NCI-H82 treated with DMSO at 0.1 percent for 48 hours (cell line): ENCODE data around the gene CACNA2D2.

Source experiments
- DNase-seq: peaks from one replicate; lab custom pipeline; 2025; ENCODE audit not compliant: unreplicated experiment; lab: John Stamatoyannopoulos, UW

Gene CACNA2D2

DNA sequence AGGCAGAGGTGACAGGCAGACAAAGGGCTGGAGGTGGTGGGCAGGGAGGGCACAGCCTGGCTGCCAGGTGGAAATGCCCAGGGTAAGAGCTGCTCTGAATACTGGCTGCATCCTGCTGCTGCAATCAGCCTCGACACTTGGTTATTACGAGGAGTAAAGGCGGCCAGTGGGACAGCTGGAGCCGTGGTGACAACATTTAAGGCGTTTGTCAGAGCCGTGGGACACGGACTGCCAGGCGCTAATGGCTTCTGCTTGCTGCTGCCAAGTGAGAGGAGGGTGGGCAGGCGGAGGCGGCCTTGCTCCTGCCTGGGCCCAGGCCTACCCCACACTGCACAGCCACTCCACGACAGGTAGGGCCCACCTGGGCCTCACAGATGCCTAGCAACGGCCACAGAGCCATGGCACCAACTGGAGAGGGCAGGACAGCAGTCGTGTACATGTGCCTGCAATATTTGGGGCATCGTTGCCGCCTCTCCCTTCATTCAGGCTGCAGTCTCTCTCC lies 94.9 kb downstream of the CACNA2D2 start:
- no peak for DNase-seq

DNA sequence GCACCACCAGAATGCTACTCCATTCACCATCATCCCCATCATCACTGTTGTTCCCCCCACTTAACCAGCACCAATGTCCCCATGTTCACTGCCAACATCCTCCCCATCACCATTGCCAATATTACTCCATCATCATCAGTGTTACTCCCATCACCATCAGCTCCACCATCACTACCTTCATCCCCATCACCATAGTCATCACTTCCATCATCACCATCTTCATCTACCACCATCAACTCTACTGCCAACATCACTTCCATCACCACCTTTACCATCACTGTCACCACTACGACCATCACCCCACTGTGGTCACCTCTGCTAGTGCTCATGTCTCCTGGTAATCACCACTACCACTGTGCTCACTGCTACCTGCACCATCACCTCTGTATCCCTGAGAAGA lies 96.9 kb downstream of the CACNA2D2 start:
- no peak for DNase-seq

DNA sequence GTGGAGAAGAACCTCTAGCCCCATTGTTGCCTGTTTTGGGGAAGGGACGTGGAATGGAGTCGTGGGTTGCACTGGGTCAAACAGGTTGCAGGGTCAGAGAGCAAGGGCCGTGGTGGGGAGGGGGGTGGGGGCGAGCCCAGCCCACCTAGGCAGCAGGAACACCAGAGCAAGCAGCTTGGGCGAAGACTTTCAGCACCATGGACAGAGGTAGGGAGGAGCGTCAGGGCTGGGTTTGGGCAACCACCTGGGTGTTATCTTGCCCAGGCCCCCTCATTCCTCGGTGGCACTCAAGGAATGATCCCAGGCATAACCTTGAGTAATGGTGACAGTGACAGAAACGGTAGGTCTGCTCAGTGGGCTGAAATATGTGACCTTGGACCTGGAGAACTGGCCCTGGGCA lies 98.2 kb downstream of the CACNA2D2 start:
- no peak for DNase-seq

DNA sequence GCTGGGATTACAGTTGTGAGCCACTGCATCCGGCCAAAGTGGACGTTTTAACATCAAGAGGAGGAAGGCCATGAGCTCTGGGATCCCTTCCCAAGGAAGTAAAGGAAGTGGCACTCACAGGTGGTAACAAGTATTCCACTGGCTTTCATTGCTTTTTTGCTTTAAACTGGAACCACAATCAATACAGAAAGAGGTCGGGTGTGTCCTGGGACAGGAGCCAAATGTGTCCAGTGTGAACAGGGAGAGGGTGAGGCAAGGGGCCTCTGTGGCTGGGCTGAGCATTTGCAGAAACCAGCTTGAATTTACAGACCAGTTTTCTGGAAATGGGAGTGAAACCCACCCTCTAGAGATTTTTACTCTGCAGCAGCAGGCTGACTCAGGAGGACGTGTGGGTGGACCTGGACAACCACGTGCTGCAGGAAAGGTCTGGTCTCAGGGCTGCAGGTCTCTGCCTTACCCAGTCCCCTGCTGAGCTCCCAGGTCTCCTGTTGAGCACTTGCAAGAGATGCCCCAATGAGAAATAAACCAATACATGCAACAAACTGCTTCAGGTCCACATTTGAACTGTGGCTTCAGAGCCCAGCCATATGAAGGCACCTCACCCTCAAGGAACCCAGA lies 101.3 kb downstream of the CACNA2D2 start:
- DNase-seq = no peak

DNA sequence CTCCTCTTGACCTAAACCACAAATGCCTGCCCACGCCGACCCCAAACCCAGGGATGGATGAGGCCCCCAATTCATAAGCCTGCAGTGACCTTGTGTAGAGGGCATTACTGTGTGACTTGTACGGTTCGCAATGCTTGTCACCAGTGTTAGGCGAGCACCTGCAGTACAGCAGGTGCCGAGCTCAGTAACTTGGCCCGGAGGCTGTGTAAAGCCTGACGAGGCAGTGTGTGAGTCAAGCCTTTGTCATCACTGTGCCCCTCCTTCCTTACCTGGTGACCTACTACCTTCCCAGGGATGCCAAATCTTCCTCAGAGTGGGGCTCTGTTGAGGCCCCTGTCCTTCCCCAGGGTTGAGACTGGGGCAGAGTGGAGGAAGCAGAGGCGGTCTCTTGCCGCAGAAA lies 106.9 kb downstream of the CACNA2D2 start:
- DNase-seq = no peak

DNA sequence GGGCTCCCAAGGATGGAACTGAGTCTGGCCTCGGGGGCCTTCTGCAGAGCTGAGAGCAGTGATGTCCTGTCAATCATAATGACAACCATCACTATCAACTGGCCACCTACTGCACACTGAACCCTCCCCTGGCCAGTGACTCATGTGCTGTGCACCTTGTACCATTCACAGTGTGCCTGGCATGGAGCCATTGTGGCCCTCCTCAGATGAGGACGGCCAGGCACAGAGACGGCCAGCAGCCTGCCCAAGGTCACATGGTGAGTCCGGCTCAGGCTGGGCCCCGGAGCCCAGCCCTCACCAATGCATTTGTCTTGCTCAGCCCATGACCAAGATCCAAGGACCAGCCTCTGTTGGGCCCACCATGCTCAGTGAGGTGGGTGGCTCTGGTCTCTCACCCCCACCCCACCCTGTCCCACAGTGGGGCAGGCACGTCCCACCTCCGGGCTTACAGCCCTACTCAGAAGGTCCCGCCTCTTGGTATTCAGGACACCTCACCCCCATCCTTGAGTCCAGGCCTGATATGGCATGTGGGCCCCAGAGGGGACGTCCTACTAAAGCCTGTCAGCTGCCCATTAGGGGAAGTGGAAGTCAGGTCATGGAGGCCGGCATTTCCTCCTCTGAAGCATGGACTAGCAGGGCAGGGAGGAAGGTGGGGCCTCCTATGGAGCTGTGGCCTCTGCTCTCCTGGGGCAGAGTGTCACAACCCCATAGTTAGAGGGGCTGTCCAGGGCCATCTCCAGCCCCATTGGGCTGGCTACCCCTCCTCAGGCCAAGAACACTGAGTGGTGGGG lies 108.2 kb downstream of the CACNA2D2 start:
- DNase-seq = no peak

DNA sequence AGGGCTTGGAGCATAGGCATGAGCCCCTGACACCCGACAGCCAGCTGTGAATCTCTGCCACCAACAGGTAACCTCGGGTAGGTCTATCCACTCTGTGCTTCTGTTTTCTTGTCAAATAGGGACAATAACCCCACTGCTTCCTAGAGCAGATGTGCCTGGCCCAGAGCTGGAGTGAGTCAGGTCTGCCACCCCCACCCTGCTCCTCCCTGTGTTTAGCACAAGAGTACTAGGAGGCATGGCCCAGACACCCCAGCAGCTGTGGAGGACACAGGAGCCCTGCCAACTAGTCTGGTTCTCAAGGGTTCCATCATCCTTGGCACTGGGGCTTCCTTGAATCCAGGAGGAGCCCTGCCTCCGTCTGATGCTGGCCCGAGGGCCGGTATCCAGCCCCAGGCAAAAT lies 110.4 kb downstream of the CACNA2D2 start:
- no peak for DNase-seq

DNA sequence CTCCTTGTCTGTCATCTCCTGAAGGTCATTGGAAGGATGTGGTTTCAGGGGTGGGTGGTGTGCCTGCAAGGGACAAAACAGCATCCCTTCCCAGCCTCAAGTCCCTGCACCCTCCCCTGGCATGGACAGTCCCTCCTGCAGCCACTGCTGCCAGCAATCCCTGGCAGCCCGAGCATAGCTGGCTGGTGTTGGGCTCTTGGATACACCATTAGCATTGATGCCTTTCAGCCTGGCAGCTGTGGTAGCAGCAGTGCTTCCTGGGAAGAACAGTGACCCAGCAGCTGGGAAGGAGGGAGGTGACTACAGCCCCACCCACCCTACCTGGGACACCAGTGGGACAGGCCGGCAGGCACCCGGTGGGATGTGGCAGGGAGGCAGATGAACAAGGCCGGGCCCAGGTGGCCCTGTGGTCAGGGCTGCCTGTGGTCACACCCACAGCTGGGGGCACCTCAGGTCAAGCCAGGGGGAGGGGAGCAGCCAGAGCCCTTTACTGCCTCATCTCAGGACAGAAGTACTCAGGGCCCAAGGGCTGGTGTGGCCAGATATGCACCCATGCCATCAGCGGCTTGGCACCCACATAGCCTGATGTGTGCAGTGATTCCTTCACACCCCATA lies 111.2 kb downstream of the CACNA2D2 start:
- no peak for DNase-seq

DNA sequence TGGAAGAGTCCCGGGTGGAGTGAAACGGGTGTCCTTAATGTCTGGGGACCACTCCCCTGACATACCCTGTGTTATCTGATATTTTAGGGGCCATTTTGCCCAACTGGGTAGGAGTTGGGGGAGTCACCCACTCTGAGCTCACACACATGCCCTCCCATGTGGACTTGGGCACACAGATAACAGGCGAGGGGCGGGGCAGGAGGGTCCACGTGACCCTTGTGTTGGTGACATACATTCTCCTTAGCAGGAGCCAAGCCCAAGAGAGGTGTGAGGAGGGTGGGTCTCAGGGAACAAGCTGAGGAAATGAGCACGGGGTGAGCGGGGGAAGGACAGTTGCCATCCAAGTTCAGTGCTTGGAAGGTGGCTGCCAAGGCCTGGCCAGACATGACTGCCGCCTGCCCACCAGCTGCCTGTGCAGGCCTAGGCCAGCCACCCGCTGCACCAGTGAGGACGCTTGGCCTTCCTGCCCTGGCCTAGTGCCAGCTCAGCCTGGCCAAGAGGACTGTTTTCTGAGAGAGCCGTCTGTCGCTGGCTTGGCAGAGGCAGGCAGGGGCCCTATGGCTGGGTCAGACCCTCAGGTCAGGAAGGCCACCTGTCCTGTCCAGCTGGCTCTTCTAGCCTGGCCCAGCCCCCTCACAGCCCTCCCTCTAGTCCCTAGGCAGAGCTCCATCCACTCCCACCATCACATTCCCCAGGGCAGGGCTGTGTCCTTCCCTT lies 112.8 kb downstream of the CACNA2D2 start:
- no peak for DNase-seq

DNA sequence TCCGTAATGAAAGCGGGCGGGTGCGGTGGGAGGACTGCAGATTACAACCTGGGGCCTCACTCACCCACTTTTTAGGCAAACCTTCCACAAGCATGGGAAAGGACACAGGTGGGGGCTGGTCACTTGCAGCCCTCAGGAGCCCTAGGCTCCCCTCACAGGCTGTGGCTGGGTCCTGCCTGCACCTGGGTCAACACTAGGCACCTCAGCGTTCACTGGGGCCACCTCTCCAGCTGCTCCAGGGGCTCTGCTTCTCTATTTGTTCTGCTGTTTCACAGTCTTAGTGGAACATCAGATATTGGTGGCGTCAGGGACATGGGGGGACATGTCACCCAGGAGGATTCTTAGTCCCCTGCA lies 114.0 kb downstream of the CACNA2D2 start:
- no peak for DNase-seq

DNA sequence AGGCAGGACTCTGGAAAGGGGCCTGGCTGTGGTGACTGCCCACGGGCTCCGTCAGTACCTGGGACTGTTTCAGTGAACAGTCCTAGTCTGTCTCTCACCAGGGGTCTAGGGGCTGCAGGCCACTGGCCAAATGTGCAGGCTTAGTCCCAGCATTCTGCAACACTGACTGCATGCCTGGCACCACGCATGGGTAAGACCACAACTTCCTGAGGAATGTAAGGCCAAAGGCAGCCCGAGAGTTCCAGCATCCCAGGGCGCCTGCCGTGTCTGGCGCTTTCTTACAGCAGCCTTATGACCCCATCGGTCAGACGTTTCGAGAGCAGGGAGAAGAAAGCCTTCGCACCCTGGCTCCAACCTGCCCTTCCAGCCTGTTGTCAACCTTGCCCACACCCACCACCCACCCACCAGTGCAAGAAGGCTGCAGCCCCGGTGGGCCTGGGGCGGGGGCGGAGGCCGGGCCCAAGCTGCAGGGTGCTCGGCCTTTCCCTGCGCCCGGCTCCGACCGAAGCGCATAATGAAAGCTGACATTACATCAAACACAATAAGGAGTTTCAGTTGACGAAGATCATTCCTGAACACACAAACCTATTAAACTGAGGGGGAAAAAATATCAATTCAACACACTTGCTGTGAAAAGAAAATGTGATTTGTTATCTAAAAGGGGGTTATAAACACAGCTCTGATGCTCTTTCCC lies 114.6 kb downstream of the CACNA2D2 start:
- DNase-seq = no peak

DNA sequence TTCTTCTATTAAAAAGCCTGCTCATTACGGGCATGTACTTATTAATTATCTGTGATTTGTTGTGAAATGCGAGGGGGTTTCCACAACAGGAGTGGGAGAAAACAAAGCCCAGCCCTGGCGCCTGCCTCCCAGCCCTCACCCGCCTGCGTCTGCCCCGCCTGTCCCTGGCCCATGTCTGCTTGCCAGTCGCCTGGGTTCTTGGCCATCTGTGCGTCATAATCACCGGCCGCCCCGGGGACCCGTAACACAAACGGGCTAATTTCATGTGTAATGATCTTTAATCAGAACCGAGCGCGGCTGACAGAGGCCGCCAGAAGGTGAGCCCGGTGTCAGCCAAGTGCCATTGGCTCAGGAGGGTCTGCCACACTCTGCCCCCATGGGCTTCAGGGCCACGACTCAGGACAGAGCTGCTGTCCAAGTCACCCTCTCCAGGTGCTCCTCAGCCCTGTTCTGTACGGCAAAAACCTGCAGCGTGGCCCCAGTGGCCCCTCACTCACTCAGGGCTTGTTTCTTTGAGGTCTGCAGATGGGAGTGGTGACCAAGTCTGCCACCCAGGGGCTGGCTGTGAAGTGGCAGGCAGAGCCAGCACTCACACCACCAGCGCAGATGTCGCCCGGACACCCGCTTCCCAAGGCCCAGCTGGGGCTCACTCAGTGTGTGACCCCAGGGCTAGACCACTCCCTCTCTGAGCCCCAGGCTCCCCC lies 115.3 kb downstream of the CACNA2D2 start:
- no peak for DNase-seq

DNA sequence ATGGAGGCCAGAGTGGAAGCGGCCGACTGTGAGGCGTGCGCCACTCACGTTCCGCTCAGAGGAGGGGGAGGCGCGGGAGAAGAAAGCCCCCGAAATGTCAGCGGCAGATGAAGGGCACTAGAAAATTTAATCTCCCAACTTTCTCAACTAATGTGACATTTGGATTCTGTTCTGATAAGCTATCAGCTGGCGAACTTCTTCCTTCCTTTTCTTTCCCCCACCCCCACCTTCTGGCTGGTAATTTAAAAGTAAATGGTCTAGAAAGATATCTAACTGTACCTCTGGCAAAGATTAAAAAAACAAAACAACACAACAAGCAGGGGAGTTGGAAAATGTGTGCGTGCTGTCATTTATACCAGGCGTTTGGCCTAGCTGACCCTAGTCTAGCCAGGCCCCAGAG lies 117.7 kb downstream of the CACNA2D2 start:
- DNase-seq = no peak

DNA sequence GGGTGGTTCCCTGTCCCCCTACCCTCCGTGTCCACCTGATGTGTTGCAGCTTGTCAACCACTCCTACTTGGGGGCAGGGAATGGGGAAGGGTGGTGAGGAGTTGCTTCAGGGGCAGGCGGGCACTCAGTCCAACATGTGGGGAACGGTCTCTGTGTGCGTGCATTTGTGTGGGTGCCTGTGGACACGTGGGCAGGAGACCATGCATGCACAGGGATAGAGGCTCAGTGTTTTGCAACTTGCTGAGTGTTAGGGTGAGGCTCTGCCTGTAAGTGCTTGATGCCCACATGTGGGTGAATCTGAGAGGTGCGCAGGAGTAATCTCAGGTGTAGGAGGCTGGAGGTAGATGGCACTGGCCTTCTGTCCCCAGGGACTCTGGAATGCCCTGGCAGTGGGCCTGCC lies 119.7 kb downstream of the CACNA2D2 start:
- no peak for DNase-seq

DNA sequence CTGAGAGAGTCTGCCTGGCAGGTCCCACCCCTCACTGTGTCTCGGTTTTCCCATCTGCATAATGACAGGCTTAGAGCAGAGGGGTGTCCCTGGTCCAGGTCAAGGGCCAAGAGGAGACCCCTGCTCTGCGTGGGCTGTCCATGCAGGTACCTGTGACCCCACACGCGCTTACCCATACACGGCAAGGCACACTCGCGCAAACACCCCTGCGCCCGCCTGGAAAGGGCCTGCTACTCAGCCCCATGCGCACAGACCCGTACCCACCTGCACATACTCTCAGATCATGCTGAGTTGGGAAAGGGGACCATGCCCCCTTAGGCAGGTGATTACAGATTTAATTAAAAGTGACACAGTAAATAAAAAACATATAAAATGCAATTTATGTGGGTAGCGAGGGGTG lies 120.7 kb downstream of the CACNA2D2 start:
- no peak for DNase-seq

DNA sequence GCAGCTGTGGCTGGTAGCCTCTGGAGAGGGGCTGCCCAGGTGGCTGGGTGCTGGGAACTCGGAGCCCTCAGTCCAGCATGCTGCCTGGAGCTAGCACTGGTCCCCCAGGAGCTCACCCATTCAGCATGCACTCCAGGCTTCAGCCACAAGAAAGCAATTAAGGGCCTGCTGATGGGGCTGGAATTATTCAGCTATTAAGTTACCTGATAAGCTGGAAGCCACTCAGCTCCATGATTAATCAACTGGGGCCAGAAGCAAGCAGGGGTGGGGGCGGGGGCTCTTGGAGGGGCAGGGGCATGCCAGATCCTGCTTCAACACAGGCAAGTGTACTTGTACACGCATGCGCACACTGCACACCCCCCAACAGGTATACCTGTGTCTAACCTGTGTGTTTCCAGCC lies 122.1 kb downstream of the CACNA2D2 start:
- DNase-seq = peak; percentile 36

DNA sequence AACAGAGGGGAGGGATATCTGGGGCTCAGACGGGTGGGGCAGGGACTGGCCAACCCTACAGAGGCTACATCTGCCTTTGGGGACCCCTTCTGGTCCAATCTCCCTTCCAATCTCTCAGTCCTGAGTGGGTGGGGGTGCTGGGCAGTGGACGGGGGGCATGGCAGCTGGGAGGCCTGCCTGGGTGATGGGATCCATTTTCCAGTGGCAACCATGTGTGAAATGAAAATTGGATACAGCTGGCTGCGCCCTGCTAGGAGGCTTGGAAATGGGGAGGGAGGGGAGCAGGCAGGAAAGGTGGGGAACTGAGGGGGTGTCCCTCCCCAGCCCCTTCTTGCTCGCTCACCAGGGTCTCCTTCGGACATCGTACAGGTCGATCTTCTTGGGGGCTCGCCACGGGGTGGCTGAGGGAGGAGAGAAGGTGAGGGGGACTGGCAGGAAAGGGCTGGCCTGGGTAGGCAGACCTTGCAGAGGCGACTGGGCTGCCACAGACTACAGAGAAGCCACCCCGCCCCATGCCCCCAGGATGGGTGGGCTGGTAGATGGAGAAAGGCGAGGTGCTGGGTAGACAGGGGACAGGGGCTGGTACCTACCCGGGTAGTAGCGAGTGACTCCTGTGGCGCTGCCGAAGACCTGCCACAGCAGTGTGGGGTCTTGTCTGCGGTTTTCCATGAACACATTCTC lies 122.9 kb downstream of the CACNA2D2 start:
- no peak for DNase-seq

DNA sequence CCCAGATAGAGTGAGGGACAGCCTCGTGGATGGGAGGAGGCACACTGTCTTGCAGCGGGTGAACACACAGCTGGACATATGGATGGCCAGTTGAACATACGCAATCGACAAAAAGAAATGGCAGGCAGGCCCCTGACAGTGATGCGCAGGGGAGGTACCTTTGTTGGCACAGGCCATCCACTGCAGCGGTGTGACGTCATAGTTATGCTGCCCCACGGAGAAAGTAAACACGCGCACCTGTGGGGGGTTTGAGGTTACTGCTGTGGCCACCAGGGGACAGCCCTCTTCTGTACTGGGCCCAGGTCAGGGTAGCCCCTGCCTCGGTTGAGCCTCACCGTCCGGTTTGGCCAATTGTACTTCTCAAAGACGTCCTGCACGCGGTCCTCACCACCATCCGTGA lies 124.7 kb downstream of the CACNA2D2 start:
- no peak for DNase-seq

DNA sequence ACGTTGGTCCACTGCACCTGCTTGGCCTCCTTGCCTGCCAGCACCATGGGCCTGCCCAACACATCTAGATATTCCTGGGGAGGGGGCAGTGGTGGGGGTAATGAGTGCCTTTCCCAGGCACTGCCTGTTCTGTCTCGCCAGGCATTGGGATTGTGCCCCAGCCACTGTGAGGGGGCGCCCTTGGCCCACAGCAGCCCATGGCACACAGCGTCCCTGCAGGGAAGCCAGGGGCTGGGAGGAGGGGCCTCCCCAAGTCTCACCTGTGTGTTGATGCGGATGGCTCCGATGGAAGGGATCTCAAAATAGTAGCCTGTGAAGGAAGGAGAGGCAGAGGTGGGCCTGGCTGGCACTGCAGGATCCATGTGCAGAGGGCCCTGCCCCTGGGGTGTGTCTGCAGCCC lies 125.4 kb downstream of the CACNA2D2 start:
- DNase-seq = no peak
